ENCODE measurements around the gene AQP3.
"Not testable (repeated sequence)": the region's sequence is repeated elsewhere in the genome, so short reads cannot be mapped to it uniquely, and the experiment has no call there.

AQP3 gene

GRCh38 chr9:33399047-33399446, 48.3 kb downstream of the AQP3 start:
- not testable (repeated sequence) for ATAC-seq (ENCODE audit: insufficient read depth, low read depth); DNase-seq; H3K4me3 ChIP-seq (ENCODE audit: low read depth in 1 of 2, low read length in 2 of 2); H3K4me2 ChIP-seq (ENCODE audit: insufficient read depth, low read length); H2AFZ ChIP-seq (ENCODE audit: low read depth, low read length); H4K20me1 ChIP-seq (ENCODE audit: insufficient read depth, low read length); H3K9ac ChIP-seq (ENCODE audit: low read depth, low read length); H3K27me3 ChIP-seq (ENCODE audit: insufficient read depth, low read length, poor library complexity); H3K36me3 ChIP-seq (ENCODE audit: insufficient read depth, low read length); H3K27ac ChIP-seq (ENCODE audit: low read length); H3K79me2 ChIP-seq (ENCODE audit: insufficient read depth, low read length); H3K4me1 ChIP-seq (ENCODE audit: insufficient read depth, low read length); H3K9me3 ChIP-seq (ENCODE audit: insufficient read depth, low read length, severe bottlenecking)

- not testable (repeated sequence) for H3K9ac ChIP-seq (ENCODE audit: low read depth, low read length); H3K4me2 ChIP-seq (ENCODE audit: insufficient read depth, low read length); H3K36me3 ChIP-seq (ENCODE audit: insufficient read depth, low read length); H3K79me2 ChIP-seq (ENCODE audit: insufficient read depth, low read length); H3K4me1 ChIP-seq (ENCODE audit: insufficient read depth, low read length); ATAC-seq (ENCODE audit: insufficient read depth, low read depth); H3K27ac ChIP-seq (ENCODE audit: low read length); DNase-seq; H4K20me1 ChIP-seq (ENCODE audit: insufficient read depth, low read length); H3K9me3 ChIP-seq (ENCODE audit: insufficient read depth, low read length, severe bottlenecking); H3K27me3 ChIP-seq (ENCODE audit: insufficient read depth, low read length, poor library complexity); H2AFZ ChIP-seq (ENCODE audit: low read depth, low read length); H3K4me3 ChIP-seq (ENCODE audit: low read depth in 1 of 2, low read length in 2 of 2)
Observed at GRCh38 chr9:33397801-33398200, 49.6 kb downstream of the AQP3 start.

GRCh38 chr9:33395159-33395879, 52.1 kb downstream of the AQP3 start:
- DNase-seq; H4K20me1 ChIP-seq (ENCODE audit: insufficient read depth, low read length); ATAC-seq (ENCODE audit: insufficient read depth, low read depth); H3K4me2 ChIP-seq (ENCODE audit: insufficient read depth, low read length); H3K27ac ChIP-seq (ENCODE audit: low read length); H3K36me3 ChIP-seq (ENCODE audit: insufficient read depth, low read length); H3K79me2 ChIP-seq (ENCODE audit: insufficient read depth, low read length); H3K9ac ChIP-seq (ENCODE audit: low read depth, low read length); H2AFZ ChIP-seq (ENCODE audit: low read depth, low read length); H3K4me1 ChIP-seq (ENCODE audit: insufficient read depth, low read length); H3K9me3 ChIP-seq (ENCODE audit: insufficient read depth, low read length, severe bottlenecking); H3K4me3 ChIP-seq (ENCODE audit: low read depth in 1 of 2, low read length in 2 of 2); H3K27me3 ChIP-seq (ENCODE audit: insufficient read depth, low read length, poor library complexity): not testable (repeated sequence)

GRCh38 chr9:33393986-33394385, 53.4 kb downstream of the AQP3 start:
- not testable (repeated sequence) for H3K79me2 ChIP-seq (ENCODE audit: insufficient read depth, low read length); H3K27ac ChIP-seq (ENCODE audit: low read length); H3K9me3 ChIP-seq (ENCODE audit: insufficient read depth, low read length, severe bottlenecking); H4K20me1 ChIP-seq (ENCODE audit: insufficient read depth, low read length); H3K4me1 ChIP-seq (ENCODE audit: insufficient read depth, low read length); H2AFZ ChIP-seq (ENCODE audit: low read depth, low read length); H3K4me2 ChIP-seq (ENCODE audit: insufficient read depth, low read length); H3K9ac ChIP-seq (ENCODE audit: low read depth, low read length); DNase-seq; H3K27me3 ChIP-seq (ENCODE audit: insufficient read depth, low read length, poor library complexity); H3K36me3 ChIP-seq (ENCODE audit: insufficient read depth, low read length); ATAC-seq (ENCODE audit: insufficient read depth, low read depth); H3K4me3 ChIP-seq (ENCODE audit: low read depth in 1 of 2, low read length in 2 of 2)

GRCh38 chr9:33393581-33393980, 53.8 kb downstream of the AQP3 start:
- no peak overlapping the region for H3K4me3 ChIP-seq (ENCODE audit: low read depth in 1 of 2, low read length in 2 of 2)
- H3K9ac ChIP-seq (ENCODE audit: low read depth, low read length) = no peak overlapping the region
- no peaks in the 10 kb centered on the region for H3K9me3 ChIP-seq (ENCODE audit: insufficient read depth, low read length, severe bottlenecking)
- H2AFZ ChIP-seq (ENCODE audit: low read depth, low read length) = no peak overlapping the region
- no peaks in the 10 kb centered on the region for H4K20me1 ChIP-seq (ENCODE audit: insufficient read depth, low read length)
- H3K27ac ChIP-seq (ENCODE audit: low read length) = no peak overlapping the region
- no peaks in the 10 kb centered on the region for H3K4me1 ChIP-seq (ENCODE audit: insufficient read depth, low read length)
- H3K36me3 ChIP-seq (ENCODE audit: insufficient read depth, low read length) = no peaks in the 10 kb centered on the region
- DNase-seq (no peak), ATAC-seq (ENCODE audit: insufficient read depth, low read depth) (no peak)
- no peaks in the 10 kb centered on the region for H3K27me3 ChIP-seq (ENCODE audit: insufficient read depth, low read length, poor library complexity)
- H3K4me2 ChIP-seq (ENCODE audit: insufficient read depth, low read length) = no peak overlapping the region
- TF ChIP-seq EZH2 (IDR thresholded peaks at IDR 0.05; ENCODE audit: borderline replicate concordance, low read depth, low read length, severe bottlenecking) (no peak), CTCF (IDR thresholded peaks at IDR 0.05; ENCODE audit: borderline replicate concordance, extremely low read depth, low read length, poor library complexity, severe bottlenecking) (no peak)
- no peaks in the 10 kb centered on the region for H3K79me2 ChIP-seq (ENCODE audit: insufficient read depth, low read length)

GRCh38 chr9:33392591-33393021, 54.8 kb downstream of the AQP3 start:
- H2AFZ ChIP-seq (ENCODE audit: low read depth, low read length); H3K4me2 ChIP-seq (ENCODE audit: insufficient read depth, low read length); H3K4me3 ChIP-seq (ENCODE audit: low read depth in 1 of 2, low read length in 2 of 2); H3K9ac ChIP-seq (ENCODE audit: low read depth, low read length); H3K79me2 ChIP-seq (ENCODE audit: insufficient read depth, low read length); H4K20me1 ChIP-seq (ENCODE audit: insufficient read depth, low read length); H3K9me3 ChIP-seq (ENCODE audit: insufficient read depth, low read length, severe bottlenecking); H3K27ac ChIP-seq (ENCODE audit: low read length); ATAC-seq (ENCODE audit: insufficient read depth, low read depth); H3K4me1 ChIP-seq (ENCODE audit: insufficient read depth, low read length); H3K27me3 ChIP-seq (ENCODE audit: insufficient read depth, low read length, poor library complexity); DNase-seq; H3K36me3 ChIP-seq (ENCODE audit: insufficient read depth, low read length): not testable (repeated sequence)

Measured in DND-41 (cell line).